Caki2 (cell line): Measurements from ENCODE around the gene EPHA10. TPM values are rescaled to one million over a fixed set of nuclear protein-coding genes. Genes with fewer than 3 reads are reported as not detected.

Experiments
- DNase-seq: peaks from one replicate; pipeline ENCODE4 v3.0.0-alpha.2; 2015; ENCODE audit warnings: low read depth
- in situ Hi-C: cut with HindIII; loops from 2 replicates; pipeline ENCODE4 v1.10.0; 2016; ENCODE audit warnings: low sequenced_read_pairs, low pct_unique_long_range_greater_than_20kb, mixed read lengths
- total RNA-seq: library from RNA; depleted of rRNA; stranded (reverse); fragments of >200 nt; shearing (Covaris generic); gene quantifications from 2 replicates; pipeline ENCODE4 v1.2.3, GENCODE V29; 2014; ENCODE audit warnings: low replicate concordance; rRNA removed

The EPHA10 gene
- not detected in 2 replicates for total RNA-seq

GRCh38 chr1:37764888-37765441, at the start of gene EPHA10:
EPHA10 (minus strand) TSS chr1:37765120; CDS start chr1:37765066, 54 bp downstream.
- DNase-seq: no peak
- in situ Hi-C loops: no loop called here

GRCh38 chr1:37814252-37814651, 49.3 kb upstream of the EPHA10 start:
- DNase-seq: no peak
- in situ Hi-C loops: no loop called here

- in situ Hi-C loops: no loop called here
Measured at GRCh38 chr1:37813529-37814145, 48.7 kb upstream of the EPHA10 start.

GRCh38 chr1:37811027-37811655, 46.2 kb upstream of the EPHA10 start:
- DNase-seq: peak; percentile 59
- in situ Hi-C loops: no loop called here

More at GRCh38 chr1:37813529-37814145, 48.7 kb upstream of the EPHA10 start:
- no peak for DNase-seq

- in situ Hi-C loops: no loop called here
Measured at GRCh38 chr1:37809942-37810341, 45.0 kb upstream of the EPHA10 start.

GRCh38 chr1:37808369-37809319, 43.7 kb upstream of the EPHA10 start:
- DNase-seq: peak; percentile 64
- in situ Hi-C loops: no loop called here

More at GRCh38 chr1:37809942-37810341, 45.0 kb upstream of the EPHA10 start:
- no peak for DNase-seq

- in situ Hi-C loops: no loop called here
- DNase-seq: peak; percentile 76
Measured at GRCh38 chr1:37807555-37808368, 42.8 kb upstream of the EPHA10 start, which contains the start of the genes C1orf122 and YRDC. C1orf122 (plus strand) TSS chr1:37807790; CDS start chr1:37808405, 615 bp downstream. YRDC (minus strand) TSS chr1:37808208; CDS start chr1:37808180, 28 bp downstream.

- no peak for DNase-seq
- in situ Hi-C loops: no loop called here
Measured at GRCh38 chr1:37807220-37807554, 42.3 kb upstream of the EPHA10 start.

GRCh38 chr1:37802439-37802838, 37.5 kb upstream of the EPHA10 start:
- DNase-seq: no peak
- in situ Hi-C loops: no loop called here

- no peak for DNase-seq
- in situ Hi-C loops: no loop called here
Measured at GRCh38 chr1:37797750-37798345, 32.9 kb upstream of the EPHA10 start.

GRCh38 chr1:37795340-37796125, 30.6 kb upstream of the EPHA10 start:
- DNase-seq: peak; percentile 54
- in situ Hi-C loops: no loop called here

- in situ Hi-C loops: no loop called here
- no peak for DNase-seq
Measured at GRCh38 chr1:37794372-37795339, 29.7 kb upstream of the EPHA10 start.

- peak; percentile 66 for DNase-seq
Measured at GRCh38 chr1:37793773-37794371, 29.0 kb upstream of the EPHA10 start, which contains the start of gene MANEAL. MANEAL (plus strand) TSS chr1:37793847; CDS start chr1:37794183, 336 bp downstream.

GRCh38 chr1:37792943-37793686, 28.2 kb upstream of the EPHA10 start:
- in situ Hi-C loops: no loop called here
- DNase-seq: no peak

More at GRCh38 chr1:37793773-37794371, 29.0 kb upstream of the EPHA10 start, which contains the start of gene MANEAL:
- in situ Hi-C loops: no loop called here
